ENCODE data around the gene KCNG2. TPM values are rescaled to one million over a fixed set of nuclear protein-coding genes. Genes with fewer than 3 reads are reported as not detected.

Gene KCNG2
- polyA plus RNA-seq, 1 of the 3 experiments (the other 2 are of a cell fraction): not detected

DNA sequence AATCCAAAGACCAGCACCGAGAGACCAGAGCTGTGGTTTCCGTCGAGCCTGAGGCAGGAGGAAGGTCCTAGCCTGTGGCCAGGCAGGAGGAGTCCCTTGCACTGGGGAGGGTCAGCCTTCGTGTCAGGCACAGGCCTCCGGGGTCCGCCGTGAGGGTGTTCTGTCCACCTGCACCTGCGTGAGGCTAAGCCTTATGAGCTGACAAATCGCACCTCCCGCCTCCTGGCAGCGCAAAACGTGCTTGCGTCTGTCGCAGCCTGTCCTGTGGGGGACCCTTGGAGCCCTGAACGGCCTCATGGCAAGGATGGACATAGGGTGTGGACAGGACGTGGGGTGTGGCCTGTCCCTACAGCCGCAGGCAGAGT is 73.3 kb downstream of the KCNG2 start:
- Histone ChIP-seq H3K9me3 (no peaks in the 10 kb centered on the region), H3K27me3 (ENCODE audit: insufficient read depth) (peaks cover 54% of the 10 kb centered on the region), H3K4me1 (ENCODE audit: control insufficient read depth in 1 of 2, insufficient read depth in 2 of 2, low read depth in 1 of 2, low read length in 1 of 2) (no peaks in the 10 kb centered on the region), H3K4me2 (no peak overlapping the region), H4K20me1 (ENCODE audit: insufficient read depth) (no peaks in the 10 kb centered on the region), H3K27ac (ENCODE audit: low read depth in 2 of 2, low read length in 1 of 2) (no peak overlapping the region), H3K4me3 (ENCODE audit: low read depth in 2 of 2, low read length in 1 of 2) (no peak overlapping the region), H3K9me2 (no peaks in the 10 kb centered on the region), H3K36me3 (replicated peaks in 1 of 2; ENCODE audit: control insufficient read depth in 1 of 2, insufficient read depth in 2 of 2, low read length in 1 of 2) (no peaks in the 10 kb centered on the region), H3K9ac (no peak overlapping the region), H3F3A (replicated peaks; ENCODE audit: insufficient read depth) (no peaks in the 10 kb centered on the region), H3K79me2 (ENCODE audit: insufficient read depth) (no peaks in the 10 kb centered on the region), H2AFZ (ENCODE audit: low read depth) (no peak overlapping the region)
- POLR2A ChIA-PET: no interaction called here
- TF ChIP-seq SIN3A (IDR thresholded peaks at IDR 0.05; ENCODE audit: borderline replicate concordance, low read depth, low read length) (no peak), ELF1 (IDR thresholded peaks at IDR 0.05) (no peak), CHD2 (IDR thresholded peaks at IDR 0.05; ENCODE audit: low read length, partially characterized antibody) (no peak), TAF1 (IDR thresholded peaks at IDR 0.05; ENCODE audit: borderline replicate concordance, low read depth, low read length) (no peak), MEF2A (IDR thresholded peaks at IDR 0.05; ENCODE audit: borderline replicate concordance, low read depth) (no peak), TEAD4 (IDR thresholded peaks at IDR 0.05; ENCODE audit: borderline replicate concordance, insufficient read depth) (no peak), SMC3 (IDR thresholded peaks at IDR 0.05; ENCODE audit: low read depth, low read length) (no peak), RFX5 (IDR thresholded peaks at IDR 0.05; ENCODE audit: low read length) (no peak), PBX3 (IDR thresholded peaks at IDR 0.05) (no peak), GABPA (IDR thresholded peaks at IDR 0.05; ENCODE audit: low read depth) (no peak), GATA2 (CRISPR knock-in tag; IDR thresholded peaks at IDR 0.05) (no peak), RXRA (IDR thresholded peaks at IDR 0.05; ENCODE audit: borderline replicate concordance, low read depth) (no peak), FOSL2 (IDR thresholded peaks at IDR 0.05; ENCODE audit: borderline replicate concordance, low read depth) (no peak)
- TF ChIP-seq, protein P1, sequence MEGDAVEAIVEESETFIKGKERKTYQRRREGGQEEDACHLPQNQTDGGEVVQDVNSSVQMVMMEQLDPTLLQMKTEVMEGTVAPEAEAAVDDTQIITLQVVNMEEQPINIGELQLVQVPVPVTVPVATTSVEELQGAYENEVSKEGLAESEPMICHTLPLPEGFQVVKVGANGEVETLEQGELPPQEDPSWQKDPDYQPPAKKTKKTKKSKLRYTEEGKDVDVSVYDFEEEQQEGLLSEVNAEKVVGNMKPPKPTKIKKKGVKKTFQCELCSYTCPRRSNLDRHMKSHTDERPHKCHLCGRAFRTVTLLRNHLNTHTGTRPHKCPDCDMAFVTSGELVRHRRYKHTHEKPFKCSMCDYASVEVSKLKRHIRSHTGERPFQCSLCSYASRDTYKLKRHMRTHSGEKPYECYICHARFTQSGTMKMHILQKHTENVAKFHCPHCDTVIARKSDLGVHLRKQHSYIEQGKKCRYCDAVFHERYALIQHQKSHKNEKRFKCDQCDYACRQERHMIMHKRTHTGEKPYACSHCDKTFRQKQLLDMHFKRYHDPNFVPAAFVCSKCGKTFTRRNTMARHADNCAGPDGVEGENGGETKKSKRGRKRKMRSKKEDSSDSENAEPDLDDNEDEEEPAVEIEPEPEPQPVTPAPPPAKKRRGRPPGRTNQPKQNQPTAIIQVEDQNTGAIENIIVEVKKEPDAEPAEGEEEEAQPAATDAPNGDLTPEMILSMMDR (IDR thresholded peaks at IDR 0.05): no peak
- CTCF ChIA-PET: no interaction called here
- 10% methylated on average over 3 of the region's 17 CpGs for WGBS (ENCODE audit: low lambda C conversion rate)
- DNase-seq: no peak

GRCh38 chr18:79871481-79872091 is 73.8 kb downstream of the KCNG2 start:
- Histone ChIP-seq H3K4me1 (ENCODE audit: control insufficient read depth in 1 of 2, insufficient read depth in 2 of 2, low read depth in 1 of 2, low read length in 1 of 2) (no peaks in the 10 kb centered on the region), H3K27me3 (ENCODE audit: insufficient read depth) (peaks cover 60% of the 10 kb centered on the region), H3K27ac (ENCODE audit: low read depth in 2 of 2, low read length in 1 of 2) (no peak overlapping the region), H3K4me3 (ENCODE audit: low read depth in 2 of 2, low read length in 1 of 2) (no peak overlapping the region), H3K4me2 (no peak overlapping the region), H3K9me3 (no peaks in the 10 kb centered on the region), H3K9ac (no peak overlapping the region), H3K9me2 (no peaks in the 10 kb centered on the region), H3K79me2 (ENCODE audit: insufficient read depth) (no peaks in the 10 kb centered on the region), H3K36me3 (replicated peaks in 1 of 2; ENCODE audit: control insufficient read depth in 1 of 2, insufficient read depth in 2 of 2, low read length in 1 of 2) (no peaks in the 10 kb centered on the region), H4K20me1 (ENCODE audit: insufficient read depth) (no peaks in the 10 kb centered on the region), H2AFZ (ENCODE audit: low read depth) (no peak overlapping the region), H3F3A (replicated peaks; ENCODE audit: insufficient read depth) (no peaks in the 10 kb centered on the region)
- 36% methylated on average over 19 of the region's 33 CpGs for WGBS (ENCODE audit: low lambda C conversion rate)
- CTCF ChIA-PET: no interaction called here
- DNase-seq: peak; percentile 39
- POLR2A ChIA-PET: no interaction called here
- TF ChIP-seq RAD21 (IDR thresholded peaks at IDR 0.05; ENCODE audit: low read length) (no peak), IRF3 (IDR thresholded peaks at IDR 0.05; ENCODE audit: low read depth, low read length) (no peak), FOSL2 (IDR thresholded peaks at IDR 0.05; ENCODE audit: borderline replicate concordance, low read depth) (no peak), EZH2phosphoT487 (IDR thresholded peaks at IDR 0.05; ENCODE audit: borderline replicate concordance, low read depth) (no peak), TAF1 (IDR thresholded peaks at IDR 0.05; ENCODE audit: borderline replicate concordance, low read depth, low read length) (no peak), MAX (IDR thresholded peaks at IDR 0.05; ENCODE audit: low read depth) (no peak)
- TF ChIP-seq, protein P2, sequence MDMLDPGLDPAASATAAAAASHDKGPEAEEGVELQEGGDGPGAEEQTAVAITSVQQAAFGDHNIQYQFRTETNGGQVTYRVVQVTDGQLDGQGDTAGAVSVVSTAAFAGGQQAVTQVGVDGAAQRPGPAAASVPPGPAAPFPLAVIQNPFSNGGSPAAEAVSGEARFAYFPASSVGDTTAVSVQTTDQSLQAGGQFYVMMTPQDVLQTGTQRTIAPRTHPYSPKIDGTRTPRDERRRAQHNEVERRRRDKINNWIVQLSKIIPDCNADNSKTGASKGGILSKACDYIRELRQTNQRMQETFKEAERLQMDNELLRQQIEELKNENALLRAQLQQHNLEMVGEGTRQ (IDR thresholded peaks at IDR 0.05; ENCODE audit: borderline replicate concordance, low read depth, low read length): no peak

All from SK-N-SH (cell line).